HCT116 (cell line): ENCODE measurements around the gene WLS. TPM values are rescaled to one million over a fixed set of nuclear protein-coding genes. Genes with fewer than 3 reads are reported as not detected.

Experiments
- ATAC-seq: fragments of 200-7000 bp; cut with Tn5 transposase; 2 replicates; pipeline ENCODE4 v1.9.1; 2020; ENCODE audit warnings: mild to moderate bottlenecking, moderate library complexity
- BruUV-seq: library from RNA; stranded (reverse); fragments of 400-500 nt; replicated peaks from 2 replicates; lab custom pipeline; 2021; lab: Mats Ljungman, UMichigan
- CTCF ChIA-PET: fragments of 300-600 bp; sonication (Branson Sonifier 250); formaldehyde crosslinking; loops from one replicate; lab custom pipeline; 2021; ENCODE audit warnings: antibody characterized with exemption; lab: Charles Lee
- POLR2A ChIA-PET: fragments of 300-600, 350-600 bp; sonication (Branson Sonifier 250); formaldehyde crosslinking; loops from one replicate; lab custom pipeline; 2021; ENCODE audit warnings: antibody characterized with exemption; lab: Charles Lee
- RAD21 ChIA-PET, 2 experiments: fragments of 300-600 bp; sonication (Branson Sonifier 250); formaldehyde crosslinking; loops; one replicate each; lab custom pipeline; 2023; ENCODE audit warnings: low total read pairs in 2 of 2; ENCODE audit not compliant: uncharacterized antibody in 2 of 2, unreplicated experiment in 2 of 2, low non-redundant PET in 1 of 2; lab: Charles Lee
- DNase-seq: peaks from one replicate; pipeline ENCODE4 v3.0.0-alpha.2; 2010; ENCODE audit warnings: low read depth, low spot score
- H2AFZ ChIP-seq: fragments of 200-600 bp; shearing (Covaris generic), sonication (generic); 2 replicates; pipeline ENCODE4 v1.6.1; 2017; ENCODE audit warnings: low read depth, mixed run types, mixed read lengths, antibody characterized with exemption, low read length; ENCODE audit not compliant: poor library complexity, severe bottlenecking
- H3K27ac ChIP-seq: 2 replicates; pipeline ENCODE4 v1.5.1; 2012; ENCODE audit warnings: low read depth, low read length
- H3K27me3 ChIP-seq: fragments of 200-600 bp; sonication (generic); 2 replicates; pipeline ENCODE4 v1.6.1; 2016; ENCODE audit warnings: mixed run types, low read length, mixed read lengths; ENCODE audit not compliant: insufficient read depth
- H3K36me3 ChIP-seq, 2 experiments: fragments of 200-500 bp in 1 of 2; fragments of 200-600 bp in 1 of 2; sonication (Bioruptor generic) in 1 of 2; sonication (generic) in 1 of 2; 2 replicates each; pipeline versions ENCODE4 v1.5.1 to v1.6.1; 2014 to 2016; ENCODE audit warnings: low read length in 2 of 2, inconsistent platforms in 1 of 2, mixed read lengths in 1 of 2, mixed run types in 1 of 2; ENCODE audit not compliant: insufficient read depth in 2 of 2, control insufficient read depth in 1 of 2
- H3K4me1 ChIP-seq, 2 experiments: fragments of 200-600 bp in 1 of 2; sonication (generic) in 1 of 2; 2 replicates each; pipeline versions ENCODE4 v1.5.1 to v1.6.1; 2012 to 2017; ENCODE audit warnings: low read length in 2 of 2, inconsistent platforms in 1 of 2, mild to moderate bottlenecking in 1 of 2, mixed read lengths in 1 of 2, mixed run types in 1 of 2, moderate library complexity in 1 of 2; ENCODE audit not compliant: insufficient read depth in 2 of 2, control insufficient read depth in 1 of 2
- H3K4me2 ChIP-seq: fragments of 200-600 bp; sonication (generic); 2 replicates; pipeline ENCODE4 v1.6.1; 2017; ENCODE audit warnings: mixed run types, low read length, mixed read lengths
- H3K4me3 ChIP-seq, 2 experiments: fragments of 200-600 bp in 1 of 2; sonication (generic) in 1 of 2; replicated peaks in 1 of 2; 2 replicates each; pipeline ENCODE4 v1.5.1; 2011 to 2016; ENCODE audit warnings: low read length in 2 of 2, control low read depth in 1 of 2, low read depth in 1 of 2, mild to moderate bottlenecking in 1 of 2, mixed read lengths in 1 of 2, mixed run types in 1 of 2
- H3K79me2 ChIP-seq: fragments of 200-600 bp; sonication (generic); 2 replicates; pipeline ENCODE4 v1.6.1; 2017; ENCODE audit warnings: mild to moderate bottlenecking, mixed run types, low read length, moderate library complexity, mixed read lengths; ENCODE audit not compliant: insufficient read depth
- H3K9ac ChIP-seq: fragments of 200-600 bp; sonication (generic); 2 replicates; pipeline ENCODE4 v1.6.1; 2016; ENCODE audit warnings: low read length, mixed read lengths
- H3K9me2 ChIP-seq: fragments of 200-600 bp; sonication (generic), shearing (Covaris generic); 2 replicates; pipeline ENCODE4 v1.6.1; 2017; ENCODE audit warnings: mixed run types, mild to moderate bottlenecking, moderate library complexity; ENCODE audit not compliant: insufficient read depth
- H3K9me3 ChIP-seq, 2 experiments: fragments of 200-500 bp in 1 of 2; fragments of 200-600 bp in 1 of 2; sonication (Bioruptor generic) in 1 of 2; sonication (generic) in 1 of 2; 2 replicates each; pipeline ENCODE4 v1.6.1; 2014 to 2017; ENCODE audit warnings: low read length in 2 of 2, mixed read lengths in 2 of 2, inconsistent platforms in 1 of 2, low read depth in 1 of 2, mild to moderate bottlenecking in 1 of 2, mixed run types in 1 of 2, moderate library complexity in 1 of 2; ENCODE audit not compliant: control insufficient read depth in 1 of 2, insufficient read depth in 1 of 2
- H4K20me1 ChIP-seq: fragments of 200-600 bp; sonication (generic), shearing (Covaris generic); 2 replicates; pipeline ENCODE4 v1.6.1; 2017; ENCODE audit warnings: mixed run types, mild to moderate bottlenecking, moderate library complexity; ENCODE audit not compliant: insufficient read depth
- ATF3 ChIP-seq: IDR thresholded peaks from 2 replicates; pipeline ENCODE4 v1.6.1; 2012
- CBX3 ChIP-seq: IDR thresholded peaks from 2 replicates; pipeline ENCODE4 v1.6.1; 2012; ENCODE audit warnings: low read depth
- CEBPB ChIP-seq: IDR thresholded peaks from 2 replicates; pipeline ENCODE4 v1.6.1; 2012; ENCODE audit warnings: low read depth
- CTCF ChIP-seq, 3 experiments: fragments of 200-600 bp in 1 of 3; sonication (generic) in 1 of 3; IDR thresholded peaks in 2 of 3; conservative IDR thresholded peaks in 1 of 3; 2 replicates each; pipeline ENCODE4 v1.5.1; 2012 to 2017; ENCODE audit warnings: low read depth in 2 of 3, low read length in 2 of 3, antibody characterized with exemption in 1 of 3, borderline replicate concordance in 1 of 3, control low read depth in 1 of 3, mild to moderate bottlenecking in 1 of 3, mixed read lengths in 1 of 3, mixed run types in 1 of 3, moderate library complexity in 1 of 3; ENCODE audit not compliant: insufficient read depth in 1 of 3
- EGR1 ChIP-seq: IDR thresholded peaks from 2 replicates; pipeline ENCODE4 v1.6.1; 2012; ENCODE audit warnings: low read depth
- ELF1 ChIP-seq: IDR thresholded peaks from 2 replicates; pipeline ENCODE4 v1.6.1; 2012; ENCODE audit warnings: low read depth, borderline replicate concordance
- EZH2phosphoT487 ChIP-seq: fragments of 200-600 bp; IDR thresholded peaks from 2 replicates; pipeline ENCODE4 v1.6.1; 2018; ENCODE audit warnings: antibody characterized with exemption, borderline replicate concordance
- FOSL1 ChIP-seq: IDR thresholded peaks from 2 replicates; pipeline ENCODE4 v1.6.1; 2012; ENCODE audit warnings: low read depth
- JUND ChIP-seq: IDR thresholded peaks from 2 replicates; pipeline ENCODE4 v1.6.1; 2012
- MAX ChIP-seq: IDR thresholded peaks from 2 replicates; pipeline ENCODE4 v1.6.1; 2012
- POLR2A ChIP-seq: IDR thresholded peaks from 2 replicates; pipeline ENCODE4 v1.7.0; 2011; ENCODE audit warnings: borderline replicate concordance; ENCODE audit not compliant: insufficient read depth, insufficient read length; ENCODE audit errors: extremely low read depth
- POLR2AphosphoS5 ChIP-seq: IDR thresholded peaks from 2 replicates; pipeline ENCODE4 v1.6.1; 2011; ENCODE audit warnings: mild to moderate bottlenecking, low read depth, low read length, moderate library complexity
- RAD21 ChIP-seq: IDR thresholded peaks from 2 replicates; pipeline ENCODE4 v1.6.1; 2012; ENCODE audit warnings: low read depth, mild to moderate bottlenecking
- SIN3A ChIP-seq: IDR thresholded peaks from 2 replicates; pipeline ENCODE4 v1.6.1; 2012; ENCODE audit warnings: low read depth
- SP1 ChIP-seq: IDR thresholded peaks from 2 replicates; pipeline ENCODE4 v1.6.1; 2012; ENCODE audit warnings: low read depth
- SRF ChIP-seq: IDR thresholded peaks from 2 replicates; pipeline ENCODE4 v1.6.1; 2012; ENCODE audit warnings: low read depth
- YY1 ChIP-seq: IDR thresholded peaks from 2 replicates; pipeline ENCODE4 v1.6.1; 2011; ENCODE audit warnings: low read length, low read depth, moderate library complexity, mild to moderate bottlenecking; ENCODE audit not compliant: insufficient replicate concordance; ENCODE audit errors: extremely low read depth
- ZNF274 ChIP-seq: fragments of 200-500 bp; sonication (Bioruptor generic); IDR thresholded peaks from 2 replicates; pipeline ENCODE4 v1.6.1; 2014; ENCODE audit warnings: mild to moderate bottlenecking, low read depth, low read length, inconsistent platforms
- intact Hi-C: fragments of 100-400 bp; cut with micrococcal nuclease; formaldehyde crosslinking; loops from 2 replicates; pipeline ENCODE4 v1.10.0; 2022
- total RNA-seq: library from RNA; stranded (reverse); gene quantifications from one replicate; pipeline ENCODE4 v1.2.1, GENCODE V29; 2021; ENCODE audit not compliant: unreplicated experiment

WLS gene
- total RNA-seq, 1 experiment from 2014 or later = 38.0 TPM

- Histone ChIP-seq H3K27me3 (no peaks in the 10 kb centered on the region), H3K36me3 (no peaks in the 10 kb centered on the region), H3K9ac (no peak overlapping the region), H3K4me1 (peaks cover 6 to 15% of the 10 kb centered on the region in 2 experiments; a peak in 3 of 4 replicates), H3K27ac (no peak overlapping the region), H2AFZ (no peak overlapping the region), H3K4me3 (no peak overlapping the region), H3K9me3 (no peaks in the 10 kb centered on the region), H3K4me2 (no peak overlapping the region), H3K9me2 (no peaks in the 10 kb centered on the region), H4K20me1 (no peaks in the 10 kb centered on the region), H3K79me2 (no peaks in the 10 kb centered on the region)
- ATAC-seq (no peak), DNase-seq (no peak)
- POLR2A ChIA-PET = no interaction called here
- BruUV-seq = no TSS peak
- TF ChIP-seq MAX (no peak), ATF3 (no peak), JUND (no peak), FOSL1 (no peak), ELF1 (no peak), SP1 (no peak), CBX3 (no peak), EZH2phosphoT487 (no peak), POLR2AphosphoS5 (no peak)
- CTCF ChIA-PET = interaction anchor here (1.4 kb wide), 1 partner anchor 12 kb away, joined by 3 read pairs; no protein-coding TSS in a partner anchor
- intact Hi-C loops = no loop called here
- RAD21 ChIA-PET = no interaction called here
Observed at GRCh38 chr1:68132426-68133130, 99.7 kb downstream of the WLS start.

- H3K36me3 ChIP-seq = no peaks in the 10 kb centered on the region
- TF ChIP-seq JUND (no peak), SIN3A (no peak), POLR2A (no peak), EZH2phosphoT487 (no peak), YY1 (no peak), RAD21 (no peak), CTCF (IDR thresholded peaks at IDR 0.05 in 2 of 3, conservative IDR thresholded peaks at IDR 0.05 in 1 of 3; ENCODE audit: borderline replicate concordance in 1 of 3, insufficient read depth in 1 of 3, low read depth in 2 of 3, low read length in 2 of 3) (no peak), CEBPB (no peak), ZNF274 (no peak), MAX (no peak), SRF (no peak), ATF3 (no peak), EGR1 (no peak)
Observed at GRCh38 chr1:68131261-68131660, 101.1 kb downstream of the WLS start.

More at GRCh38 chr1:68131261-68131660, 101.1 kb downstream of the WLS start:
- ChIA-PET RAD21 (no interaction called here), CTCF (interaction anchor here (1.4 kb wide), 1 partner anchor 11 kb away, joined by 3 read pairs; no protein-coding TSS in a partner anchor), POLR2A (no interaction called here)
- H3K27ac ChIP-seq = no peak overlapping the region
- no peak overlapping the region for H3K4me3 ChIP-seq
- H3K4me1 ChIP-seq = peaks cover 6 to 14% of the 10 kb centered on the region in 2 experiments; a peak in 3 of 4 replicates
- H2AFZ ChIP-seq = no peak overlapping the region
- DNase-seq (no peak), ATAC-seq (no peak)
- no peaks in the 10 kb centered on the region for H3K9me2 ChIP-seq
- H3K9ac ChIP-seq = no peak overlapping the region
- BruUV-seq = no TSS peak
- H3K79me2 ChIP-seq = no peaks in the 10 kb centered on the region
- no peaks in the 10 kb centered on the region for H3K27me3 ChIP-seq
- H3K9me3 ChIP-seq = no peaks in the 10 kb centered on the region
- intact Hi-C loops = no loop called here
- H4K20me1 ChIP-seq = no peaks in the 10 kb centered on the region
- H3K4me2 ChIP-seq = no peak overlapping the region
